Urinary bladder (tissue), 2 donors: ENCODE results near the gene MAPK8IP1. TPM values are rescaled to one million over a fixed set of nuclear protein-coding genes. Genes with fewer than 3 reads are reported as not detected.

Source experiments
- polyA plus RNA-seq: library from polyadenylated mRNA; stranded (reverse); fragments of 200-250 nt; gene quantifications from one replicate; pipeline ENCODE4 v1.2.3, GENCODE V29; 2013
- total RNA-seq: library from RNA; depleted of rRNA; stranded (reverse); fragments of >200 nt; gene quantifications from one replicate; pipeline ENCODE4 v1.2.3, GENCODE V29; 2014
- donor health status: healthy.

MAPK8IP1 gene
- total and polyA plus RNA-seq, 2 donors, result 8.3 to 11.0 TPM

Other genes starting within 250 kb of the MAPK8IP1 start
- 2.7 TPM for gene CHST1, start 220.0 kb upstream of the MAPK8IP1 start, total RNA-seq
- gene CHST1, start 220.0 kb upstream of the MAPK8IP1 start, polyA plus RNA-seq, result 4.2 TPM
- 6.2 TPM for gene SLC35C1, start 80.5 kb upstream of the MAPK8IP1 start, total RNA-seq
- gene SLC35C1, start 80.5 kb upstream of the MAPK8IP1 start, polyA plus RNA-seq, result 19.2 TPM
- 31.0 TPM for gene CRY2, start 38.2 kb upstream of the MAPK8IP1 start, total RNA-seq
- gene CRY2, start 38.2 kb upstream of the MAPK8IP1 start, polyA plus RNA-seq, result 32.4 TPM
- gene FREY1, start 21.6 kb downstream of the MAPK8IP1 start, total RNA-seq, result 0.58 TPM
- 0.37 TPM for gene FREY1, start 21.6 kb downstream of the MAPK8IP1 start, polyA plus RNA-seq
- 10.5 TPM for gene PEX16, start 32.2 kb downstream of the MAPK8IP1 start, total RNA-seq
- 41.5 TPM for gene PEX16, start 32.2 kb downstream of the MAPK8IP1 start, polyA plus RNA-seq
- gene LARGE2, start 37.0 kb downstream of the MAPK8IP1 start, total RNA-seq, result 1.3 TPM
- 4.0 TPM for gene LARGE2, start 37.0 kb downstream of the MAPK8IP1 start, polyA plus RNA-seq
- gene PHF21A, start 235.8 kb downstream of the MAPK8IP1 start, total RNA-seq, result 36.6 TPM
- gene PHF21A, start 235.8 kb downstream of the MAPK8IP1 start, polyA plus RNA-seq, result 24.3 TPM